WTC11 (cell line): ENCODE results near the gene ESAM.

Experiments
- CTCF ChIP-seq: fragments of 200-600 bp; IDR thresholded peaks from 2 replicates; pipeline ENCODE4 v1.8.0; 2022; ENCODE audit warnings: antibody characterized with exemption
- FOXK1 ChIP-seq: sonication (generic); formaldehyde crosslinking; IDR thresholded peaks from 2 replicates; pipeline ENCODE4 v1.8.0; 2022; ENCODE audit warnings: mild to moderate bottlenecking, moderate library complexity, missing genetic modification reagents
- MAX ChIP-seq: sonication (generic); formaldehyde crosslinking; IDR thresholded peaks from 2 replicates; pipeline ENCODE4 v1.8.0; 2022; ENCODE audit warnings: mild to moderate bottlenecking, missing genetic modification reagents
- MLX ChIP-seq: sonication (generic); formaldehyde crosslinking; IDR thresholded peaks from 2 replicates; pipeline ENCODE4 v1.8.1; 2023; ENCODE audit warnings: mild to moderate bottlenecking, missing genetic modification reagents, moderate library complexity
- SP1 ChIP-seq: sonication (generic); formaldehyde crosslinking; conservative IDR thresholded peaks from 2 replicates; pipeline ENCODE4 v1.8.1; 2022; ENCODE audit warnings: missing genetic modification reagents
- TEAD4 ChIP-seq: sonication (generic); formaldehyde crosslinking; IDR thresholded peaks from 2 replicates; pipeline ENCODE4 v1.8.0; 2022; ENCODE audit warnings: mild to moderate bottlenecking, missing genetic modification reagents
- ZNF317 ChIP-seq: sonication (generic); formaldehyde crosslinking; IDR thresholded peaks from 2 replicates; pipeline ENCODE4 v1.8.1; 2023; ENCODE audit warnings: low read depth, mild to moderate bottlenecking, moderate library complexity, missing genetic modification reagents, borderline replicate concordance
- TF ChIP-seq, protein P1 (sequence below): fragments of 250-450 bp; sonication (Bioruptor Pico); IDR thresholded peaks from 2 replicates; pipeline ENCODE4 v2.1.2; 2022; ENCODE audit warnings: mild to moderate bottlenecking, moderate library complexity
- TF ChIP-seq, protein P2 (sequence below): fragments of 250-450 bp; sonication (Bioruptor Pico); IDR thresholded peaks from 2 replicates; pipeline ENCODE4 v1.9.0; 2021; ENCODE audit warnings: mild to moderate bottlenecking
- TF ChIP-seq, protein P3 (sequence below): sonication (generic); formaldehyde crosslinking; IDR thresholded peaks from 2 replicates; pipeline ENCODE4 v1.8.1; 2023; ENCODE audit warnings: mild to moderate bottlenecking, moderate library complexity, missing genetic modification reagents

DNA sequence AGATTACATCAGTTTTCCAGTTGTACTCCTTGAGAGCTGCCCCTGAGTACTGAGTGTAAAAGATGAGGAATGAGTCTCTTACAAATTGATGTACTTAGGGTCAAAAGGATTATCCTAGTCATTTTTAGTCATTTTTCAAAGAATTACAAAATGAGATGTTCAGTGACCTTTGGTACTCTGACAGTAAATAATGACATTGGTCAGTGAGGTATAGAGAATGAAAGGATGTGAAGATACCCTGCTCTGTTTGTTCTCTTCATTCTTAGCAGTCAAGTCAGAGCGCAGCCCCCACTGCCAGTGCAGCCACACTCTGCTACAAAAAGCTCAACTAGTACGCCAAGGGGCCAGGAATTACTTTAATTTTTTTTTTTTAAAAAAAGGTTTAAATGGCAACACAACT lies 4.1 kb upstream of the ESAM start:
- no peak for TF ChIP-seq CTCF
- no peak for TF ChIP-seq MLX
- no peak for TF ChIP-seq MAX (CRISPR knock-in tag)
- TF ChIP-seq TEAD4 (CRISPR knock-in tag): no peak
- TF ChIP-seq, protein P1, sequence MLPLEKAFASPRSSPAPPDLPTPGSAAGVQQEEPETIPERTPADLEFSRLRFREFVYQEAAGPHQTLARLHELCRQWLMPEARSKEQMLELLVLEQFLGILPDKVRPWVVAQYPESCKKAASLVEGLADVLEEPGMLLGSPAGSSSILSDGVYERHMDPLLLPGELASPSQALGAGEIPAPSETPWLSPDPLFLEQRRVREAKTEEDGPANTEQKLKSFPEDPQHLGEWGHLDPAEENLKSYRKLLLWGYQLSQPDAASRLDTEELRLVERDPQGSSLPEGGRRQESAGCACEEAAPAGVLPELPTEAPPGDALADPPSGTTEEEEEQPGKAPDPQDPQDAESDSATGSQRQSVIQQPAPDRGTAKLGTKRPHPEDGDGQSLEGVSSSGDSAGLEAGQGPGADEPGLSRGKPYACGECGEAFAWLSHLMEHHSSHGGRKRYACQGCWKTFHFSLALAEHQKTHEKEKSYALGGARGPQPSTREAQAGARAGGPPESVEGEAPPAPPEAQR (CRISPR knock-in tag): no peak
- TF ChIP-seq FOXK1 (CRISPR knock-in tag): no peak
- no peak for TF ChIP-seq SP1 (CRISPR knock-in tag)
- TF ChIP-seq ZNF317 (CRISPR knock-in tag): no peak
- TF ChIP-seq, protein P2, sequence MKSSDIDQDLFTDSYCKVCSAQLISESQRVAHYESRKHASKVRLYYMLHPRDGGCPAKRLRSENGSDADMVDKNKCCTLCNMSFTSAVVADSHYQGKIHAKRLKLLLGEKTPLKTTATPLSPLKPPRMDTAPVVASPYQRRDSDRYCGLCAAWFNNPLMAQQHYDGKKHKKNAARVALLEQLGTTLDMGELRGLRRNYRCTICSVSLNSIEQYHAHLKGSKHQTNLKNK: no peak
- TF ChIP-seq, protein P3, sequence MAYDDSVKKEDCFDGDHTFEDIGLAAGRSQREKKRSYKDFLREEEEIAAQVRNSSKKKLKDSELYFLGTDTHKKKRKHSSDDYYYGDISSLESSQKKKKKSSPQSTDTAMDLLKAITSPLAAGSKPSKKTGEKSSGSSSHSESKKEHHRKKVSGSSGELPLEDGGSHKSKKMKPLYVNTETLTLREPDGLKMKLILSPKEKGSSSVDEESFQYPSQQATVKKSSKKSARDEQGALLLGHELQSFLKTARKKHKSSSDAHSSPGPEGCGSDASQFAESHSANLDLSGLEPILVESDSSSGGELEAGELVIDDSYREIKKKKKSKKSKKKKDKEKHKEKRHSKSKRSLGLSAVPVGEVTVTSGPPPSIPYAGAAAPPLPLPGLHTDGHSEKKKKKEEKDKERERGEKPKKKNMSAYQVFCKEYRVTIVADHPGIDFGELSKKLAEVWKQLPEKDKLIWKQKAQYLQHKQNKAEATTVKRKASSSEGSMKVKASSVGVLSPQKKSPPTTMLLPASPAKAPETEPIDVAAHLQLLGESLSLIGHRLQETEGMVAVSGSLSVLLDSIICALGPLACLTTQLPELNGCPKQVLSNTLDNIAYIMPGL (CRISPR knock-in tag): no peak
